Mucosa of rectum (tissue), 2 donors: ENCODE results near the gene LPP.

Experiments used
- H3K27ac ChIP-seq, 2 donors: one replicate each; pipeline ENCODE4 v1.7.0; 2013; ENCODE audit warnings: inconsistent platforms in 2 of 2, low read depth in 2 of 2, low read length in 2 of 2
- H3K27me3 ChIP-seq, 2 donors: one replicate each; pipeline ENCODE4 v1.7.0; 2013; ENCODE audit warnings: low read length in 2 of 2; ENCODE audit not compliant: control insufficient read depth in 2 of 2, insufficient read depth in 2 of 2
- H3K36me3 ChIP-seq, 2 donors: one replicate each; pipeline ENCODE4 v1.7.0; 2013; ENCODE audit warnings: low read length in 2 of 2; ENCODE audit not compliant: control insufficient read depth in 2 of 2, insufficient read depth in 2 of 2
- H3K4me1 ChIP-seq, 2 donors: one replicate each; pipeline ENCODE4 v1.7.0; 2013; ENCODE audit warnings: low read length in 2 of 2, mild to moderate bottlenecking in 1 of 2; ENCODE audit not compliant: control insufficient read depth in 2 of 2, insufficient read depth in 2 of 2
- H3K4me3 ChIP-seq, 2 donors: one replicate each; pipeline ENCODE4 v1.7.0; 2013; ENCODE audit warnings: low read length in 2 of 2
- H3K9ac ChIP-seq, 2 donors: one replicate each; pipeline ENCODE4 v1.7.0; 2013; ENCODE audit warnings: low read length in 2 of 2, low read depth in 1 of 2, mild to moderate bottlenecking in 1 of 2
- H3K9me3 ChIP-seq, 2 donors: one replicate each; pipeline ENCODE4 v1.7.0; 2013; ENCODE audit warnings: low read length in 2 of 2; ENCODE audit not compliant: control insufficient read depth in 2 of 2
- donor health status: healthy.
- donor health status: Normal muscosa, but diverticular disease.

Gene LPP

GRCh38 chr3:188914552-188914951, 760.6 kb downstream of the LPP start:
- Histone ChIP-seq H3K27me3 (no peaks in the 10 kb centered on the region), H3K4me1 (peaks cover 0 to 4% of the 10 kb centered on the region in 2 donors), H3K4me3 (no peak overlapping the region), H3K36me3 (no peaks in the 10 kb centered on the region), H3K9me3 (no peaks in the 10 kb centered on the region), H3K9ac (no peak overlapping the region), H3K27ac (no peak overlapping the region)

- no peak overlapping the region for H3K4me3 ChIP-seq
- H3K27me3 ChIP-seq: no peaks in the 10 kb centered on the region
- H3K4me1 ChIP-seq: peaks cover 0 to 4% of the 10 kb centered on the region in 2 donors
- no peaks in the 10 kb centered on the region for H3K36me3 ChIP-seq
- H3K9me3 ChIP-seq: no peaks in the 10 kb centered on the region
- H3K27ac ChIP-seq: no peak overlapping the region
- no peak overlapping the region for H3K9ac ChIP-seq
Observed at GRCh38 chr3:188915127-188915526, 761.2 kb downstream of the LPP start.

- Histone ChIP-seq H3K27me3 (no peaks in the 10 kb centered on the region), H3K9me3 (no peaks in the 10 kb centered on the region), H3K4me3 (no peak overlapping the region), H3K9ac (no peak overlapping the region), H3K36me3 (no peaks in the 10 kb centered on the region), H3K27ac (no peak overlapping the region), H3K4me1 (peaks cover 0 to 4% of the 10 kb centered on the region in 2 donors)
Observed at GRCh38 chr3:188916934-188917401, 763.0 kb downstream of the LPP start.

- Histone ChIP-seq H3K4me1 (peaks cover 0 to 4% of the 10 kb centered on the region in 2 donors), H3K9me3 (no peaks in the 10 kb centered on the region), H3K36me3 (no peaks in the 10 kb centered on the region), H3K4me3 (no peak overlapping the region), H3K27ac (no peak overlapping the region), H3K27me3 (no peaks in the 10 kb centered on the region), H3K9ac (no peak overlapping the region)
Observed at GRCh38 chr3:188918093-188918492, 764.1 kb downstream of the LPP start.

GRCh38 chr3:188923671-188924070, 769.7 kb downstream of the LPP start:
- Histone ChIP-seq H3K36me3 (no peaks in the 10 kb centered on the region), H3K27me3 (no peaks in the 10 kb centered on the region), H3K27ac (no peak overlapping the region), H3K9me3 (no peaks in the 10 kb centered on the region), H3K9ac (no peak overlapping the region), H3K4me1 (no peaks in the 10 kb centered on the region), H3K4me3 (no peak overlapping the region)

- Histone ChIP-seq H3K27ac (no peak overlapping the region), H3K9me3 (no peaks in the 10 kb centered on the region), H3K27me3 (no peaks in the 10 kb centered on the region), H3K36me3 (no peaks in the 10 kb centered on the region), H3K4me1 (no peaks in the 10 kb centered on the region), H3K4me3 (no peak overlapping the region), H3K9ac (no peak overlapping the region)
Observed at GRCh38 chr3:188925376-188925775, 771.4 kb downstream of the LPP start.

- no peak overlapping the region for H3K27ac ChIP-seq
- H3K36me3 ChIP-seq: no peaks in the 10 kb centered on the region
- H3K9me3 ChIP-seq: no peaks in the 10 kb centered on the region
- no peaks in the 10 kb centered on the region for H3K4me1 ChIP-seq
- H3K9ac ChIP-seq: no peak overlapping the region
- H3K27me3 ChIP-seq: no peaks in the 10 kb centered on the region
- H3K4me3 ChIP-seq: no peak overlapping the region
Observed at GRCh38 chr3:188926111-188926510, 772.2 kb downstream of the LPP start.

- no peak overlapping the region for H3K27ac ChIP-seq
- H3K4me1 ChIP-seq: no peaks in the 10 kb centered on the region
- H3K4me3 ChIP-seq: no peak overlapping the region
- no peak overlapping the region for H3K9ac ChIP-seq
- no peaks in the 10 kb centered on the region for H3K36me3 ChIP-seq
- no peaks in the 10 kb centered on the region for H3K9me3 ChIP-seq
- H3K27me3 ChIP-seq: no peaks in the 10 kb centered on the region
Observed at GRCh38 chr3:188926741-188927511, 773.0 kb downstream of the LPP start.

GRCh38 chr3:188927971-188928370, 774.0 kb downstream of the LPP start:
- no peaks in the 10 kb centered on the region for H3K27me3 ChIP-seq
- no peak overlapping the region for H3K9ac ChIP-seq
- no peaks in the 10 kb centered on the region for H3K9me3 ChIP-seq
- H3K4me3 ChIP-seq: no peak overlapping the region
- no peaks in the 10 kb centered on the region for H3K36me3 ChIP-seq
- H3K4me1 ChIP-seq: no peaks in the 10 kb centered on the region
- no peak overlapping the region for H3K27ac ChIP-seq

GRCh38 chr3:188929137-188929536, 775.2 kb downstream of the LPP start:
- H3K9ac ChIP-seq: no peak overlapping the region
- H3K27ac ChIP-seq: no peak overlapping the region
- H3K4me1 ChIP-seq: no peaks in the 10 kb centered on the region
- no peaks in the 10 kb centered on the region for H3K36me3 ChIP-seq
- H3K27me3 ChIP-seq: no peaks in the 10 kb centered on the region
- H3K4me3 ChIP-seq: no peak overlapping the region
- no peaks in the 10 kb centered on the region for H3K9me3 ChIP-seq
